ENCODE results near the gene TTLL9.

TTLL9 gene

DNA sequence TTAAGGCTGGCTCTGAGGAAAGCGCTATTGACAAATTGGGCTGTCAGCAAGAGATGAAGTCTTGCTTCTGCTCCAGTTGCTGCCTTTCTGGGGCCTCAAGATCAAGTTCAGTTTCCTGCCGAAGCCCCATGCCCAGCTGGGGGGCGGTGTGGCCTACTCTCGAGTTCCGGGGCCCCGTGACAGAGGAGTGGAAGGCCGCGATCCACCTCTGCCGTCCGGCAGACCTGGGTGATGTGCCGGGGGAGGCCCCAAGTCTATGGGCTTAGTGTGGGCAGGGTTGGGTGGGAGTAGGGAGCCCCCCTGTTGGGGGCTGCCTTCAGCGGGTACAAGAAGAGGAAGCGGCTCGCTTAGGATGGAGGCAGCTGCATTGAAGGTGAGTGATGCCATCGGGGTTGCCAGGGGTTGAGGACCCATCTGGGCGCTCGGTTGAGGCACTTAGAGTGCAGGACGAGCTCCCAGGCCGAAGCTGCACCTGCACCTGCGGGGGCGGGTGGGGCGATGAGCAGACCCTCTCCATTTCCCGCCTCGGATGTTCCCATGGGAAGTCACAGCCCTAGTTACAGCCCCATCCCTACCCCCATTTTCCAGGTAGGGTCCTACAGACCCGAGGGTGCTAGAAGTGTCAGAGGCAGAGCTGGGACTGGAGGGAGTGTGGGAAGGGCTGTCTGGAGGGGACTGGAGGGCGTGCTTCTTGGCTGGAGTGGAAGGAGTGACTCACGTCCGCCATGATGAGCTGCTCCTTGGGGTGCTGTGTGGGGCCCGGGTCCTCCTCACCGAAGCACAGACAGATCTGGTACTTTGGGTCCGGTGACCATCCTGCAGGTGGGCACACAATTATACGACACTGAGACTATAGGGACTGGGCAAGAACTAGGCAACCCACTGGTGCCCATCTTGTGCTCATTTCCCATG lies 22.1 kb upstream of the TTLL9 start:
- 89% methylated on average over 22 of the region's 32 CpGs for WGBS (ENCODE audit: insufficient coverage)
- H3K9me3 ChIP-seq (ENCODE audit: control extremely low read depth in 1 of 5, control insufficient read depth in 4 of 5, insufficient read depth in 2 of 5, low read depth in 1 of 5, low read length in 4 of 5), result no peaks in the 10 kb centered on the region
- H3K27me3 ChIP-seq (replicated peaks in 2 of 5; ENCODE audit: control insufficient read depth in 4 of 5, insufficient read depth in 5 of 5, low read length in 4 of 5), result peaks cover 0 to 32% (median 11%) of the 10 kb centered on the region in 5 experiments
- H3K27ac ChIP-seq (ENCODE audit: insufficient read depth in 1 of 2, low read depth in 1 of 2, low read length in 2 of 2, poor library complexity in 1 of 2, severe bottlenecking in 2 of 2), result no peak overlapping the region
- CTCF ChIA-PET, result interaction anchor here (0.6 to 7.6 kb wide), 12 partner anchors 11 to 245 kb away, joined by 3 to 131 read pairs (median 5); partner anchors contain the start of genes MYLK2 and PDRG1
- no peak for DNase-seq
- POLR2A ChIA-PET, result no interaction called here
- H3K36me3 ChIP-seq (ENCODE audit: control insufficient read depth in 4 of 4, insufficient read depth in 4 of 4, low read length in 3 of 4), result no peaks in the 10 kb centered on the region
- peaks cover 0 to 2% (median under 1%) of the 10 kb centered on the region in 4 experiments for H3K4me1 ChIP-seq (ENCODE audit: control extremely low read depth in 1 of 4, control insufficient read depth in 4 of 4, insufficient read depth in 4 of 4, low read length in 3 of 4)
- H3K4me3 ChIP-seq (ENCODE audit: control insufficient read depth in 1 of 7, extremely low read depth in 1 of 7, insufficient read depth in 4 of 7, low read depth in 2 of 7, low read length in 6 of 7), result no peak overlapping the region

DNA sequence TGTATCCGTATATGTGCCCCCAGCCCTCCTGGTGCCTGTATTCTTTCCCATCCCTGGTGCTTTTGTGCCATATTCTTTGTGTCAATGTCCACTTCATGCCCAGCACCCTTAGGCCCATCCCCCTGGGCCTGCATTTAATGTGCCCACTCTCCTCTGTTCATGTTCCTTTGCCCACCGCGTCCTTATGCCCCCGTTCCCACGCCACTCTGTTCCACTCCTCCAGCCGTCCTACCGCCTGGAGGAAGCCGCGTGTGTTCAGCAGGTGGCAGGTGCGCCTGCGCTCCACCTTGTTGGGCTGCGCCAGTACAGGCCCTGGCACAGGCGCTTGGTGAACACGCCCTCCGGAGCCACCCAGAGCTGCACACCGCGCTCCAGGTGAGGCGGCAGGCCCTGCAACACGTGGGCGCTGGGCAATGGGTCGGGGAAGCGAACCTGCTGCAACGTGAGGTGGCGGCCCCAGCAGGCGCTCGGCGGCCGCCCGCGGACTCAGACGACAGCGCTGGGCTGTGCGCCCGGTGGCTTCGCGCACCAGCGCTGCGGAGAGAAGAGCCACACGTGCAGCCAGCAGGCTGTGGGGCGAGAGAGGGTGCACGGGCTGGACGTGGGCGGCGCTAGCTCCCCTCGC lies 21.0 kb upstream of the TTLL9 start:
- ChIA-PET CTCF (interaction anchor here (0.9 to 8.3 kb wide), 11 partner anchors 9 to 184 kb away, joined by 3 to 131 read pairs (median 6); partner anchors contain the start of gene MYLK2), POLR2A (no interaction called here)
- 65% methylated on average over 43 of the region's 45 CpGs for WGBS (ENCODE audit: insufficient coverage)
- Histone ChIP-seq H3K36me3 (ENCODE audit: control insufficient read depth in 4 of 4, insufficient read depth in 4 of 4, low read length in 3 of 4) (no peaks in the 10 kb centered on the region), H3K4me3 (ENCODE audit: control insufficient read depth in 1 of 7, extremely low read depth in 1 of 7, insufficient read depth in 4 of 7, low read depth in 2 of 7, low read length in 6 of 7) (no peak overlapping the region), H3K4me1 (ENCODE audit: control extremely low read depth in 1 of 4, control insufficient read depth in 4 of 4, insufficient read depth in 4 of 4, low read length in 3 of 4) (peaks cover 0 to 2% (median 1%) of the 10 kb centered on the region in 4 experiments), H3K27me3 (replicated peaks in 2 of 5; ENCODE audit: control insufficient read depth in 4 of 5, insufficient read depth in 5 of 5, low read length in 4 of 5) (peaks cover 0 to 32% (median 11%) of the 10 kb centered on the region in 5 experiments), H3K27ac (ENCODE audit: insufficient read depth in 1 of 2, low read depth in 1 of 2, low read length in 2 of 2, poor library complexity in 1 of 2, severe bottlenecking in 2 of 2) (no peak overlapping the region), H3K9me3 (ENCODE audit: control extremely low read depth in 1 of 5, control insufficient read depth in 4 of 5, insufficient read depth in 2 of 5, low read depth in 1 of 5, low read length in 4 of 5) (no peaks in the 10 kb centered on the region)
- no peak for DNase-seq

DNA sequence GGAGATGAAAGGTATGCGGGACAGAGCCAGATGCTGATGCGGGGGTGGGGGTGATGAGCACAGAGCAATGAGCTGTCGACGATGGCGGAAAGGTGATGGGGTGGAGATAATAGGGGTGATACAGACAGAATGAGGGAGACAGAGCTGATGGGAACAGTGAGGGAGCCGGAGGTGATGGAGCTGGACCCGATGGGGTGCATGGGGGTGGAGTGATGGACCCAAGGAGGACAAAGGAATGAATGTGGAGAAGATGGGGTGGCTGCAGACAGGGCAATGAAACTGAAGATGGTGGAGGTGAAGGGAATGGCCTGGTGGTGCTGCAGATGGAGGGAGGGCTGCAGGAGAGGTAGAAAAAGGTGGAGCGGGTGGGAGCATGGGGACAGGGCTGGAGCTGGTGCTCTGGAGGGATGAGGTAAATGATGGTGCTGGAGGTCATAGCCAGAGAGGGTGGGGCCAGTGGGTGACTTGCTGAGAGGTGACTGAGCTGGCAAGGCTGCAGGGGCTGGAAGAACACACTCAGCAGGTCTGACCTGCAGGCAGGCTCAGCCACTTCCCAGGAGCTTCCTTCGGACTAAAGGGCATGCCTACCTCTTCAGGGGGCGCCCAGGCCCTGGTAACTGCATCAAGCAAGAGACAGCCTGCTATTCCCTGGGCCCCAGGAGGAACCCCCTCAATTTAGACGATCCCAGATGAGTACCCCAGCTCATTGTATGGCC lies 19.0 kb upstream of the TTLL9 start:
- no peaks in the 10 kb centered on the region for H3K36me3 ChIP-seq (ENCODE audit: control insufficient read depth in 4 of 4, insufficient read depth in 4 of 4, low read length in 3 of 4)
- no peaks in the 10 kb centered on the region for H3K9me3 ChIP-seq (ENCODE audit: control extremely low read depth in 1 of 5, control insufficient read depth in 4 of 5, insufficient read depth in 2 of 5, low read depth in 1 of 5, low read length in 4 of 5)
- CTCF ChIA-PET, result interaction anchor here (0.6 to 8.3 kb wide), 18 partner anchors 8 to 182 kb away, joined by 3 to 98 read pairs (median 6); partner anchors contain the start of gene PDRG1
- 85% methylated on average over 11 of the region's 11 CpGs for WGBS (ENCODE audit: insufficient coverage)
- no peak for DNase-seq
- H3K27ac ChIP-seq (ENCODE audit: insufficient read depth in 1 of 2, low read depth in 1 of 2, low read length in 2 of 2, poor library complexity in 1 of 2, severe bottlenecking in 2 of 2), result no peak overlapping the region
- H3K27me3 ChIP-seq (replicated peaks in 2 of 5; ENCODE audit: control insufficient read depth in 4 of 5, insufficient read depth in 5 of 5, low read length in 4 of 5), result peaks cover 0 to 32% (median 11%) of the 10 kb centered on the region in 5 experiments
- POLR2A ChIA-PET, result interaction anchor here (1.1 kb wide), 1 partner anchor 76 kb away, joined by 5 read pairs; no protein-coding TSS in a partner anchor
- H3K4me1 ChIP-seq (ENCODE audit: control extremely low read depth in 1 of 4, control insufficient read depth in 4 of 4, insufficient read depth in 4 of 4, low read length in 3 of 4), result peaks cover 0 to 8% (median 2%) of the 10 kb centered on the region in 4 experiments
- no peak overlapping the region for H3K4me3 ChIP-seq (ENCODE audit: control insufficient read depth in 1 of 7, extremely low read depth in 1 of 7, insufficient read depth in 4 of 7, low read depth in 2 of 7, low read length in 6 of 7)

DNA sequence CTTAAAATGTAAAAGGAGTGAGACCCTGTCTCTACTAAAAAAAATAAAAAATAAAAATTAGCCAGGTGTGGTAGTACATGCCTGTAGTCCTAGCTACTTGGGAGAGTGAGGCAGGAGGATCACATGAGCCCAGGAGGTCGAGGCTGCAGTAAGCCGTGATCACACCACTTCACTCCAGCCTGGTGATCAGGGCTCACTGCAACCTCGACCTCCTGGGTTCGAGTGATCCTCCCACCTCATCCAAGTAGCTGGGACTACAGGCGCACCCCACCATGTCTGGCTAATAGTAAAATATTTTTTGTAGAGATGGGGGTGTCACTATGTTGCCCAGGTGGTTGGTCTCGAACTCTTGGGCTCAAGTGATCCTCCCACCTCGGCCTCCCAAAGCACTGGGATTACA lies 17.0 kb upstream of the TTLL9 start:
- no peak overlapping the region for H3K4me3 ChIP-seq (ENCODE audit: control insufficient read depth in 1 of 7, extremely low read depth in 1 of 7, insufficient read depth in 4 of 7, low read depth in 2 of 7, low read length in 6 of 7)
- no peaks in the 10 kb centered on the region for H3K9me3 ChIP-seq (ENCODE audit: control extremely low read depth in 1 of 5, control insufficient read depth in 4 of 5, insufficient read depth in 2 of 5, low read depth in 1 of 5, low read length in 4 of 5)
- ChIA-PET POLR2A (no interaction called here), CTCF (interaction anchor here (0.9 to 8.3 kb wide), 26 partner anchors 10 to 247 kb away, joined by 3 to 98 read pairs (median 5); partner anchors contain the start of gene PDRG1)
- H3K36me3 ChIP-seq (ENCODE audit: control insufficient read depth in 4 of 4, insufficient read depth in 4 of 4, low read length in 3 of 4), result no peaks in the 10 kb centered on the region
- no peak overlapping the region for H3K27ac ChIP-seq (ENCODE audit: insufficient read depth in 1 of 2, low read depth in 1 of 2, low read length in 2 of 2, poor library complexity in 1 of 2, severe bottlenecking in 2 of 2)
- WGBS (ENCODE audit: insufficient coverage), result 100% methylated on average over 3 of the region's 7 CpGs
- H3K4me1 ChIP-seq (ENCODE audit: control extremely low read depth in 1 of 4, control insufficient read depth in 4 of 4, insufficient read depth in 4 of 4, low read length in 3 of 4), result peaks cover 0 to 19% (median 4%) of the 10 kb centered on the region in 4 experiments
- no peak for DNase-seq
- peaks cover 0 to 32% (median 10%) of the 10 kb centered on the region in 5 experiments for H3K27me3 ChIP-seq (replicated peaks in 2 of 5; ENCODE audit: control insufficient read depth in 4 of 5, insufficient read depth in 5 of 5, low read length in 4 of 5)

DNA sequence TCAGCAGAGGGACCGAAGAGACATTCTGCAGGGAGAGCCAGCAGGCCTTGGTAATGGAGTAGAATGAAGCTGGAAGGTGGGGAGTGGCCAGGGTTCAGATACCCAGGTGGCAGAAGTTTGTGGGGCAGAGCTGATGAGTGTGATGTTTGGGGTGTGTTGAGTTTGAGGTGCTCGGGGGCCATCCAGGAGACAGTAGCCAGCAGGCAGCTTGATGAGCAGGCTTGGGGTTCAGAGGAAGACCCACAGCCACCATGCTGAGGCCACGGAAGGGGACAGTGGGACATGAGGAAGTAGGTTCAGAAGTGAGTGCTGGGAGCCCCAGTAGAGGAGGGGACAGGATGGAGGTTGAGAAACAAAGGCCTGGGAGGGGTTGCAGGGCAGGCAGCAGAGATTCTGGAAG lies 13.9 kb upstream of the TTLL9 start:
- no peak for DNase-seq
- H3K4me1 ChIP-seq (ENCODE audit: control extremely low read depth in 1 of 4, control insufficient read depth in 4 of 4, insufficient read depth in 4 of 4, low read length in 3 of 4), result peaks cover 0 to 37% (median 20%) of the 10 kb centered on the region in 4 experiments
- no peaks in the 10 kb centered on the region for H3K9me3 ChIP-seq (ENCODE audit: control extremely low read depth in 1 of 5, control insufficient read depth in 4 of 5, insufficient read depth in 2 of 5, low read depth in 1 of 5, low read length in 4 of 5)
- ChIA-PET CTCF (interaction anchor here (1.1 to 8.3 kb wide), 9 partner anchors 10 to 234 kb away, joined by 3 to 98 read pairs (median 7); partner anchors contain the start of genes FOXS1 and PDRG1), POLR2A (no interaction called here)
- no peaks in the 10 kb centered on the region for H3K36me3 ChIP-seq (ENCODE audit: control insufficient read depth in 4 of 4, insufficient read depth in 4 of 4, low read length in 3 of 4)
- no peak overlapping the region for H3K4me3 ChIP-seq (ENCODE audit: control insufficient read depth in 1 of 7, extremely low read depth in 1 of 7, insufficient read depth in 4 of 7, low read depth in 2 of 7, low read length in 6 of 7)
- WGBS (ENCODE audit: insufficient coverage), result 60% methylated on average over 2 of the region's 3 CpGs
- H3K27me3 ChIP-seq (replicated peaks in 2 of 5; ENCODE audit: control insufficient read depth in 4 of 5, insufficient read depth in 5 of 5, low read length in 4 of 5), result peaks cover 0 to 20% (median 3%) of the 10 kb centered on the region in 5 experiments
- H3K27ac ChIP-seq (ENCODE audit: insufficient read depth in 1 of 2, low read depth in 1 of 2, low read length in 2 of 2, poor library complexity in 1 of 2, severe bottlenecking in 2 of 2), result no peak overlapping the region

DNA sequence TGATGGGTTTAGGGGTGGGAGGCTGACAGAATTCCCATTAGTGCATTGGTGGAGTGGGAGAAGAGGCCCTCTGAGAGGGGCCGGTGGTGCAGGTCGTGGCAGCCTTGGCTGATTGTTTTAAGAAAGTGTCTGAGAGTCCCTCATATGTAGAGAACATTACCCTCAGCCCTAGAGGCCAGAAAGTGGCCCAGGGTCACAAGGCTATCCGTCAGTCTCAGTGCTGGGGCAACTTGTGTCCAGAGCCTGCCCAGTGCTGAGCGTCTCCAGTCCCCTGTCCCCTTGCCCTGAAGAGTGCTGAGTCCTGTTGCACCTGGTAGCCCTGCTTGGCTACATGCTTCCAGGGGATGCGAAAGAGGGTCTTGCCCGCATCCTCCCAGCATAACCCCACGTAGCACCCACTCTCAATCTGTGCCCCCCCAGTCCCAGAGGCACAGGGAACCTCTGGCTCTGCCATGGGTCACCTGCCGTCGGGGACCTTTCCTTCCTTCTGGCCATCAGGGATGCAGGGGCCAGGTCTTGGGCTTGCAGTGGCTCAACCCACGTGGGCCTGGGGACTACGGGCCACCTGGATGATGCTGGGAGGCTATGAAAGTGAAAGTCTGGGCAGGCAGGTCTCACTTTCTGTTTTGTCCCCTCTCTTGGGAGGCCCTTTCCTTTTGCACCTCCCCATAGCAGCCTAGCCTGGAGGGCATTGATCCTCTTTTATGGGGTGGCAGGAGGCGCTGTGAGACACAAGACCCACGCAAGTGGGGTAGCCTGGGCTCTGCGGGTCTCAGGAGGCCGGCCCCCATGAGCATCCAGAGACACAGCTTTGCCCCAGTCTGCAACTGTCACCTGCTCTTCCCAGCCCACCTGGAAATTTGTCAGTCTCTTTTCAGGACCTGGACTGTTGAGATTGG lies 12.3 kb upstream of the TTLL9 start:
- H3K4me3 ChIP-seq (ENCODE audit: control insufficient read depth in 1 of 7, extremely low read depth in 1 of 7, insufficient read depth in 4 of 7, low read depth in 2 of 7, low read length in 6 of 7), result peak overlapping the region in 1 of 7 experiments; percentile 1
- DNase-seq, result peak in 2 of 3 donors; percentile 61 to 65
- H3K27me3 ChIP-seq (replicated peaks in 2 of 5; ENCODE audit: control insufficient read depth in 4 of 5, insufficient read depth in 5 of 5, low read length in 4 of 5), result peaks cover 0 to 18% (median 3%) of the 10 kb centered on the region in 5 experiments
- 69% methylated on average over 13 of the region's 15 CpGs for WGBS (ENCODE audit: insufficient coverage)
- no peak overlapping the region for H3K27ac ChIP-seq (ENCODE audit: insufficient read depth in 1 of 2, low read depth in 1 of 2, low read length in 2 of 2, poor library complexity in 1 of 2, severe bottlenecking in 2 of 2)
- CTCF ChIA-PET, result interaction anchor here (0.6 to 8.3 kb wide), 5 partner anchors 8 to 175 kb away, joined by 5 to 98 read pairs (median 7); partner anchors contain the start of genes FOXS1 and PDRG1
- H3K9me3 ChIP-seq (ENCODE audit: control extremely low read depth in 1 of 5, control insufficient read depth in 4 of 5, insufficient read depth in 2 of 5, low read depth in 1 of 5, low read length in 4 of 5), result no peaks in the 10 kb centered on the region
- H3K4me1 ChIP-seq (ENCODE audit: control extremely low read depth in 1 of 4, control insufficient read depth in 4 of 4, insufficient read depth in 4 of 4, low read length in 3 of 4), result peaks cover 0 to 42% (median 20%) of the 10 kb centered on the region in 4 experiments
- POLR2A ChIA-PET, result no interaction called here
- no peaks in the 10 kb centered on the region for H3K36me3 ChIP-seq (ENCODE audit: control insufficient read depth in 4 of 4, insufficient read depth in 4 of 4, low read length in 3 of 4)
